Midbrain (tissue), 1 donor: ENCODE measurements around the gene OSBPL9.
"Not testable (repeated sequence)": the region's sequence is repeated elsewhere in the genome, so short reads cannot be mapped to it uniquely, and the experiment has no call there.

Source experiments
- DNase-seq: peaks from one replicate; lab custom pipeline; 2025; lab: John Stamatoyannopoulos, UW

OSBPL9 gene

DNA sequence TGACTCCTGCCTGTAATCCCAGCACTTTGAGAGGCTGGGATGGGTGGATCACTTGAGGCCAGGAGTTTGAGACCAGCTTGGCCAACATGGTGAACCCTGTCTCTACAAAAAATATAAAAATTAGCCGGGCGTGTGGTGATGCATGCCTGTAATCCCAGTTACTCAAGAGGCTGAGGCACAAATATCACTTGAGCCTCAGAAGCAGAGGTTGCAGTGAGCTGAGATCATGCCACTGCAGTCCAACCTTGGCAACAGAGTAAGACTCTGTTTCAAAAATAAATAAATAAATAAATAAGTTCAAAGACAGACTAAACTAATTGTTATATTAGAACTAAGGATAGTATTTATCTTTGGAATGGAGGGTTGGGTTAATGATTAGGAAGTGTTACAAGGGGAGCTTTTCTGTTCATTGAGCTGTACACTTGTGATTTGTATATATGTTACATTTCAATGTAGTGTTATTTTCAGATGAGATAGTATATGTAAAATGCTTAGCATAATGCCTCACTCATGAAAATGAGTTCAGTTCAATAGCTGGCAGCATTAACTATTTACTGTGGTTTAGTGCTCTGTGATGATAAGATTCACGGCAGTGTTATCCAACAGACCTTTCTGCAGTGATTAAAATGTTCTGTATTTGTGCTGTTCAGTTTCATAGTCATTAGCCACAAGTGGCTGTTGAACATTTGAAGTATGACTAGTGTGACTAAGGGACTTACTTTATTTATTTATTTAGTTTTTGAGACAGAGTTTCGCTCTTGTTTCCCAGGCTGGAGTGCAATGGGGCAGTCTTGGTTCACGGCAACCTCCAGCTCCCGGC lies 47.7 kb downstream of the OSBPL9 start:
- no peak for DNase-seq

DNA sequence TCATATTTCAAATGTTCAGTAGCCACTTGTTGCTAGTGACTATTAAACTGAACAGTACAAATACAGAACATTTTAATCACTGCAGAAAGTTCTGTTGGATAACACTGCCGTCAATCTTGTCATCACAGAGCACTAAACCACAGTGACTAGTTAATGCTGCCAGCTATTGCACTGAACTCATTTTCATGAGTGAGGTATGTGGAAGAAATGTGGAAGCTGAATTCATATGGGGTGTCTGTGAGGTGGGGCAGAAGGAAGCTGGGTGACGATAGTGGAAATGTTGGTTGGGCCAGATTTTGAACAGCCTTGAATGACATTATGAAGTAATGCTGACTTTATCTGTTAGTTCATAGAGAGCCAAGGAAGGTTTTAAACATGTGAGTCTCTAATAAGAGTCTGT lies 49.6 kb downstream of the OSBPL9 start:
- DNase-seq: no peak

DNA sequence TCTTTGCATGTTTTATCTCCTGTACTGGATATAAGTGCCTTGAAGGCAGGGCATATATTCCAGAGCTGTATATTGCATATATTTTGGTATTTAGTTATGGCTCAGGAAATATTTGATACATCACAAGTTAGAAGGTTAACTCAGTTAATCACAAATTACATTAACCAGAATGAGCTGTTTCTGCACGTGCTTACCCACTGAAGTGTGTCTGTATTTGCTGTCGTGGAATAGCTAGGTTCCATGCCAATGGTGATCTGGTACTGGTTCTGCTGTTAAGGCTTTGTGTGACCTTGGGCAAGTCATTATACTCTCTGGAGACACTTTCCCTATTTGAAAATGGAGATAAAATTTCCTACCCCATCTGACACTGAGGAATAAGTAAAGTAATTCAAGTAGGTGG lies 50.7 kb downstream of the OSBPL9 start:
- DNase-seq: no peak

DNA sequence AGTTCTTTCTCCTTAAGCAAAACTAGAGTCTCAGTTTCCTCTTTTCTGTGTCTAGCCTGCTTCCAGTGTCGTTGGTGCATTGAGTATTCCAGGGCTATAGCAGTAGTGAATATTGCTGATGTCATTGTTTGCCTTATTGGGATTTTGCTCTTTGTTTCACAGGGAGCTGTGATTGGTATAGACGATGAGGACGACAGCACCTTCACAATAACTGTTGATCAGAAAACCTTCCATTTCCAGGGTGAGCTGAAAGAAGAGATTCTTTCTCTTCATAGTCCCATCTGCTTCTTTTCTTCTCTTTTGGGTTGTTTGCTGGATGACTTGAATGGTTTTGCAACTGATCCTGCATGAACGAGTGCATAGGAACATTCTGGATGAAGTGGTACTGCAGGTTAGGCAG lies 52.4 kb downstream of the OSBPL9 start:
- DNase-seq: no peak

DNA sequence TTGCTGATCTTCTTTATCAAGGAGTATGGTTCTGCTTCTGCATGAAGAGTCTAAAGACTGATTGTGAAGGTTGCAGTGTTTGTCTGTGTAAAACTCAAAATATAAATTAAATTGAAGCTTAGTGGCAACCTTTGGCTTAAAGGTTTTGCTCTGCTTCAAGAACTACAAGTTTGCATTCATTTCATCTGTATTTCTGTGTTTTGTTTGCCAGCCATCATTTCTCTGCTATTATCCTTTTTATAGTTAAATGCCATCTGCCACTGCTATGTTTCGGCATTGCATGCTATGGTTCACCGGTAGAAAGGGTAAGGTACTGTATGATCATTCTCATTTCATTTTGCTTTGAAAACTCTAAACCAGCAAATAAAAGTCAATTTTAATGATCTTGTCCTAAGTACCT lies 52.9 kb downstream of the OSBPL9 start:
- DNase-seq: no peak

DNA sequence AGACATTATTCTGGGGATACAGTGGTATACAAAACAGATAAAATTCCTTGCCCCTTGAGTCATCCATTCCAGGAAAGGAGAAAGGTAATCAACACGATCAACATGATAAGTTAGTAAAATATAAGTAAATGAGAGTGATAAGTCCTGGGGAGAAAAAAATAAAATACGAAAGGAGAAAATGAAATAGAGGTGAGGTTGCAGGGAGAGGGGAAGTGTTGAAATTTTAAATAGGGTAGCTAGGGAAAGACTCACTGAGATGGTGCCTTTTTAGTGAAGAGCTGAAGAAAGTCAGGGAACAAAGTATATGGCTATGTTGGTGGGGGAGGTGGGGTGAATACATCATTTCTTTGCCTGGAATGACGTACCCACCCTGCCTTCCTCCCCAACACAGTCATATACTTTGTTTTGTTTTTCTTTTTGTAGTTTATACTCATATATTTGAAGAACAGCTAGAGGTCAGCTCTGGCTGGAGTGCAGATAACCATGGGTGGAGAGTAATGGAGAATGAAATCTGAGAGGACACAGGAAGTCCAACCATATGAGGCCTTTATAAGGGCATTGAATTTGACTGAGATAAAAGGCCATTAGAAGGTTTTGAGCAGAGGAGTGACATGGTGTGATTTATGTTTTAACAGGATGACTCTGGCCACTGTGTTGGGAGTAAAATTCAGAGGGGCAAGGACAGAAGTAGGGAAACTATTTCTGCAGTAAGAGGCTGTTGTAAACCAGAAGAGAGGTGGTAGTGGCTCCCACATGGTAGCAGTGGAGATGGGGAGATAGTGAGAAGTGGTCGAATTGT lies 54.8 kb downstream of the OSBPL9 start:
- no peak for DNase-seq

DNA sequence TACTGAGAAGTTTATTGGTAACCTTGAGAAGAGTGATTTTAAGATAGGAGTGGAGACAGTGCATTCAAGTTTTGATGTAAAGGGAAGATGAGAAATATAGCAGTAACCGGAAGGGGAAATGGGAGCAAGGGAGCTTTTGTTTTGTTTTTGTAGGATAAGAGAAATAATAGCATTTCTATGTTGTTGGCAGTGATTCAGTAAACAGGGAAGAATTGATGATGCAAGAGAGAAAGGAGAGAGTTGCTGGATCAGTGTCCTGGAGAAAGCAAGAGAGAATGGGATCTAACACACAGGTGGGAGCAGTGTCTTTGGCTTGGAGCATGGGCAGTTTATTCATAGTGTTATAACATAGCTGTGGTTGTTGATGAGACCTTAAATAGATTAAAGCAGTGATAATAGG lies 56.4 kb downstream of the OSBPL9 start:
- no peak for DNase-seq

DNA sequence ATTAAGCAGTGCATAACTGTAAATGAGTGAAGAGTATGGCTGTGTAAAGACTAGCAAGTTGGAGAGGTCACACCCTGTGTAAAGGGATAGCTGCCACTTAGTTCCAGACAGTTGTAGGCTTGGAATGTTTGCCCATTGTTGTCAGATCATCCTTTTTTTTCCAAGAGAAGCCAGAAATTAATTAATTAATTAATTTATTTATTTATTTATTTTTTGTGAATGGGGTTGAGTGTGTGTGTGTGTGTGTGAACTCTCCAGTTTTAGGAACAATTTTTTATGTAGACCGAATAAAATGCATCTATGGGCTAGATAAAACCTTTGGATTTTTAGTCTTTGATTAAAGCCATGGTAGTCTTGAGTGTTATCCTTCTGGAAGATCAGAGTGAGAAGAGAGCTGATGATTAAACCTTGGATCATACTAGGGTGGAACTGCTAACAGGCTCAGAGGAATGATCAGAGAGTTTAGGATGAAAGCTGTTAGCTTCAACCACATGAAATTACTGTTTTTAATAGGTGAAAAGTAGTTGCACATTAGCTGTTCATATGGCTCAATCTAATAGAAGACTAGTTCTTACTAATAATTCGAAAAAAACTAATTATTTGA lies 58.4 kb downstream of the OSBPL9 start:
- DNase-seq: no peak

DNA sequence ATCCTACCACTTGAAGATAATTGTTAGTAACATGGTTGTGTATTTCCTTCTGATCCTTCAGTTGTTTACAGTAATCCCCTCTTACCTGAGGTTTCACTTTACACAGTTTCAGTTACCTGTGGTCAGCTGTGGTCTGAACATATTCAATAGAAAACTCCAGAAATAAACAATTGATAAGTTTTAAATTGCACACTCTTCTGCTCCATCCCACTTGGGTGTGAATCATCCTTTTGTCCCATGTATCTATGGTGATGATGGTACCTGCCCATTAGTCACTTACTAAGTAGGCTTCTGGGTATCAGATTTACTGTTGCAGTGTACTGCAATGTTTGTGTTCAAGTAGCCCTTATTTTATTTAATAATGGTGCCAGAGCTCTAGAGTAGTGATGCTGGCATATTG lies 62.5 kb downstream of the OSBPL9 start:
- DNase-seq: no peak

DNA sequence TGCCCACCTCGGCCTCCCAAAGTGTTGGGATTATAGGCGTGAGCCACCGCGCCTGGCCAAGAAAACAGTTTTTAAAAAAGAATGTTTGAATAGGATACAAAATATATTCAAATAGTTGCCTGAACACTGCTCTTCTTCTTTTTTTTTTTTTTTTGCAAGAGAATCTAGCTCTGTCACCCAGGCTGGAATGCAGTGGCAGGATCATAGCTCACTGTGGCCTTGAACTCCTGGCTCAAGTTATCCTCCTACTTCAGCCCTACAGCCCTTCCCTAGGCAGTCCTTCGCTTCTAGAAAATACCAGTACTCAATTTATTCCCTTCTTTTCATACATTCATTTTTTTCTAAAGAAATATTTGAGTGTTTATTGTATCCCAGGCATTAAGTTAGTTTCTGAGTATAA lies 67.9 kb downstream of the OSBPL9 start:
- DNase-seq: no peak

DNA sequence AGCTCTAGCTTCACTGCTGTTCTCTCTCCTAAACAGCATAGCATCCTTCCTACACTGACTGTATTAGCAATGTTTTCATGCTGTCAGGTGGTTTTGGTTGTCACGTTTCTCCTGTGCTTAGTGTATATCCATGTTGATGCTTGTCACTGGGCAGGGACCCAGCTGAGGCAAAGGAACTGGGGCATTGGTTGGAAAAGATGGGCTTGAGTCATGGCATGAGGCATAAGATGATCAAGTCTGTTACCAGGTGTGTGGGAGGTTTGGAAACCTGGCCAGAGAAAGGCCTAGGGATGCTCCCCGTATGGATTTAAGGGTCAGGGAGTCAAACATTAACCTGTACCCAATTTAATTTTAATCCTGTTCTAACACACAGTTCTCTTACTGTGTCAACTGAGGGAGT lies 69.6 kb downstream of the OSBPL9 start:
- DNase-seq: no peak

DNA sequence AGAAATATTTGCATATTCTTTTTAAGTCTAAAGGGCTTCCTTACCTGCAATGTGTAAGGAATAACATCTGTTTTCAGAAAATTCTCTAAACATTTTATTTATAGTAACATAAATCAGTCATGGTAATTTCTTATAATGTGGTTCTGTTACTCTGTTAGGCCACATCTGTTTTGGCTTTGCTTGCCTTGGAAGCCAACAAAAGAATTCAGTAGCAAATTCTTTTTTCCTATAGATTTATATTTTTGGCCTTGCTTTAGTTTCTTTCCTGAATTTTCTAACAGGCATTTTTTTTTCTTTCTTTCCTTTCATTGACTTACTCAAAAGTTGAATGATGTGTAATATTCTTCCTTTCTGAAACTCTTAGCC lies 72.2 kb downstream of the OSBPL9 start:
- DNase-seq: no peak

DNA sequence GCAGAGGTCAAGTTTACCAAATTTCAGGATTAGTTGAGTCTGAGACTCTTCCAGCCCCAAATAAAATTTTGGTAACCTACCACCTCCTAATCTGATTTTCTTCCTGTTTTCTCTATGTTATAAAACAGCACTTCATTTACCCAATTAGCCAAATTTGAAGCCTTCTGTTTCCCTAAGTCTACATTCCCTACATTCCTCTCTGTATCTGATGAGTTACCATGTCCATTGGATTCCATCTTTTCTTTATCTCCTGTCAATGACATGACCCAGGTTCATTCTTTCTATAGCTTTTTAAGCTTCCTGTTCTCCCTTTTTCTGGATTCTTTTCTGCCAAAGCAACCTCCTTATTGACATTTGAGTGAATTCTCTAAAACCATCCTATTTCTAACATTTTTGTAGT lies 72.8 kb downstream of the OSBPL9 start:
- no peak for DNase-seq

DNA sequence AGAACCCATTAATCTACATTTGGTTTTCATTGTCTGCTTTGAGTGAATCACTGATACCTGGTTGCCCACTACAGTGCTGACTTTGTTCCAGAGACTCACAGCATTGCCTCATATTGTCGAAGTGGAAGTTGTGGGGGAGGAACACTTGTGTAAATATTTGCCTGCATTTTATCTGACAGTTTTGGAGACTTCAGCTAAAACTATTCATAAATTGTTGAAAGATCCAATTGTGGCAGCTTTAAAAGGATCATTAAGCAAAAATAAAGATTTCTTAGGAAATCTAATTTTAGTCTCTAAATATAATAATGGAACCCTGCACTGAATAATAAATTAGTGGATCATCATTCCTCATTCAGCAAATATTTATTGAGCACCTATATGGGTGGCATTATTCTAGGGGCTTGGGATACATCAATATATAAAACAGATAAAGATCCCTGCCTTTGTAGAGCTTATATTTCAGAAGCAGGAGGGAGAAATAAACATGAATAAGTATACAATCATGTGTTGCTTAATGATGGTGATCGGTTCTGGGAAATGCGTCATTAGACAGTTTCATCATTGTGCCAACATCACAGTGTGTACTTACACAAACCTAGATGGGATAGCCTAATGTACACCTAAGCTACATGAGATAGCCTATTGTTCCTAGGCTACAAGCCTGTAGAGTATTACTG lies 73.5 kb downstream of the OSBPL9 start:
- DNase-seq: no peak

DNA sequence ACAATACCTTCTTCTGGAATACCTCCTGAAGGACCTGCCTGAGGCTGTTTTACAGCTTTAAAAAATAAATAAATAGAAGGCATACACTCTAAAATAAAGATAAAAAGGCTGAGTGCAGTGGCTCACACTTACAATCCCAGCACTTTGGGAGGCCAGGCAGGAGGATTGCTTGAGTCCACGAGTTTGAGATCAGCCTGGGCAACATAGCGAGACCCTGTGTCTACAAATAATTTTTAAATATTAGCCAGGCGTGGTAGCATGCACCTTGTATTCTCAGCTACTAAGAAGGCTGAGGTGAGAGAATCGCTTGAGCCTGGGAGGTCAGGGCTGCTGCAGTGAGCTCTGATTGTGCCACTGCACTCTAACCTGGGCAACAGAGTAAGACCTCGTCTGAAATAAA lies 75.0 kb downstream of the OSBPL9 start:
- no peak for DNase-seq

DNA sequence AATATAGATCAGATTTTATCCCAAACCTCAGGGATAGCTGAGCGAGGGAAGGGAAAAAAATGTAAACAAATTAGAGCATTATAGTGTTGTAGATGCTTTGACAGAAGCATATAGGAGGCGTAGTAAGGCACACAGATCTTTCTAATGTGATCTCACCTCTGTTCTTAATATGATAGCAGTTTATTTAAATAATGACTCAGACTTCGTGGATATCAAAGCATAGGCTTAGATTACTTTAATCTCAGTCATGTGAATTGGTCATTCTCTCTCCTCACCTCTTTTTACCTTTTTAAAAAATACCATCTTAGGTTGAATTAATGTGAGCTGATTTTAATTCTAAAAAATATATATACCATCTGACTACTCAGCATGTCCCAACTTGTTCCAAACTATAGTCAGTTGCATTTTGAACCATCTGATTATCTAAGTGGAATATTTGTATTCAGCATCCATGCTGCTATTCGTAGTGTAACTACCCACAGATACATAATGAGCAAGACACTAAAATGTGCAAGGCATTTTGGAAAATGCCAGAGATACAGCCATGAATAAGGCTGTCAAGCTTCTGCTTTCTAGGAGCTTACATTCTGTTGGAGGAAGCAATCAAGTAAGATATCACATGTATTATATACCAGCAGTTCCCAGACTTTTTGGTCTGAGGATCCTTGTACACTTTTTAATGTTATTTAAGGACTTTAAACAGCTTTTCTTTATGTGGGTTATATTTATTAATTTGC lies 76.7 kb downstream of the OSBPL9 start:
- no peak for DNase-seq

DNA sequence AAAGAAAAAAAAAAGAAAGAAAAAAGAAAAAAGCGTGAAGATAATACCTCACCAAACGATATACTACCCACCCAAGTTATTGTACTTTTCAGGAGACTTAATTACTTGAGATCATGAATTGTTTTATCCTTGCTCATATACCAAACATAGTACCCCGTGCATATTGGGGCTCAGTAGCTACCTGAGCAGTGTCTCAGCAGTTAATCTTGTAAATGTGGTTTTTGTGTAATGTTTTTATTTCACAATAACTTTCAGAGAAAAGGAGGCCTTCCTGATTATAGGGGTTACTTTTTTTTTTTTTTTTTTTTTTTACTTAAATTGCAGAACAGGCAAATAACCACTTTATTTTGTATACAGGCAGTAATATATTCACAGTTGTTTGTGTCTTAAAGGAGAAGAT lies 80.3 kb downstream of the OSBPL9 start:
- DNase-seq: no peak

DNA sequence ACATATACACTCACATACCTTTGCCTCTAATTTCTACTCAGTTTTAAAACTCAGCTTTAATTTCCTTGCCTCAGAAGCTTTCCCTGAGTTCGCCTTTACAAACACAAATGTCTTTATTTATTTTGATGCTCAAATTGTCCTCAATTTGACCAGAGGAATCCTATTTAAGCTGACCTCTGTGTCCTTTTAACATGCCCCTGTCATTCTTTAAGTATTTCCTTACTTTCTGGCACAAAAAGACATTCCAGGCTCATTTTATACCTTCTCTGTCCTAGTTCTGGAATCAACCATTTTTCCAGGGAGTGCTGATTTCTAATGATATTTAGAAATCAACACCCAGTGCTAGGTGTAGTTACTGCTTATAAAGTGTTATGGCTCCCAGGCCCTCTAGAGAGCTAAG lies 82.5 kb downstream of the OSBPL9 start:
- DNase-seq: no peak

DNA sequence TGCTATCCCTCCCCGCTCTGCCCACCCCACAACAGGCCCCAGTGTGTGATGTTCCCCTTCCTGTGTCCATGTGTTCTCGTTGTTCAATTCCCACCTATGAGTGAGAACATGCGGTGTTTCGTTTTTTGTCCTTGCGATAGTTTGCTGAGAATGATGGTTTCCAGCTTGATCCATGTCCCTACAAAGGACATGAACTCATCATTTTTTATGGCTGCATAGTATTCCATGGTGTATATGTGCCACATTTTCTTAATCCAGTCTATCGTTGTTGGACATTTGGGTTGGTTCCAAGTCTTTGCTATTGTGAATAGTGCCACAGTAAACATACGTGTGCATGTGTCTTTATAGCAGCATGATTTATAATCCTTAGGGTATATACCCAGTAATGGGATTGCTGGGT lies 84.9 kb downstream of the OSBPL9 start:
- DNase-seq: not testable (repeated sequence)

DNA sequence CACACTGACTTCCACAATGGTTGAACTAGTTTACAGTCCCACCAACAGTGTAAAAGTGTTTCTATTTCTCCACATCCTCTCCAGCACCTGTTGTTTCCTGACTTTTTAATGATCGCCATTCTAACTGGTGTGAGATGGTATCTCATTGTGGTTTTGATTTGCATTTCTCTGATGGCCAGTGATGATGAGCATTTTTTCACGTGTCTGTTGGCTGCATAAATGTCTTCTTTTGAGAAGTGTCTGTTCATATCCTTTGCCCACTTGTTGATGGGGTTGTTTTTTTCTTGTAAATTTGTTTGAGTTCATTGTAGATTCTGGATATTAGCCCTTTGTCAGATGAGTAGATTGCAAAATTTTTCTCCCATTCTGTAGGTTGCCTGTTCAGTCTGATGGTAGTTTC lies 85.3 kb downstream of the OSBPL9 start:
- DNase-seq: not testable (repeated sequence)

DNA sequence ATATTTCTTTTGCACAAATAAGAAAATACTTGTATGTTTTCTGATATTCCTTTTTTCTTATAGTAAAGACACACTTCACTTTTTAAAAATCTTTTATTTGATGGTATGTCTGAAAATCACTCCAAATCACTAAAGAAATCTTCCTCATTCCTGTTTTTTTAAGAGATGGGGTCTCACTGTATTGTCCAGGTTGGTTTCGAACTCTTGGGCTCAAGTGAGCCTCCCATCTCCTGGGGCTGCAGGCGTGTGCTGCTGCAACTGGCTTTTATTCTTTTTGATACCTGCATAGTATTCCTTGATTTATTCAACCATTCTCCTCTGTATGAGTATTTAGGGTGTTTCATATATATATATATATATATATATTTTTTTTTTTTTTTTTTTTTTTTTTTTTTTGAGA lies 88.1 kb downstream of the OSBPL9 start:
- DNase-seq: no peak
